Activated CD4-positive, alpha-beta T cell treated with anti-CD3 and anti-CD28 coated beads for 4 hours (primary cell): ENCODE measurements around the gene RAVER1.
"Not testable (repeated sequence)": the region's sequence is repeated elsewhere in the genome, so short reads cannot be mapped to it uniquely, and the experiment has no call there.

ENCODE experiments used
- DNase-seq, 2 donors: peaks; one replicate each; pipeline ENCODE4 v3.0.0-alpha.2; 2020

RAVER1 gene

GRCh38 chr19:10332965-10333757 lies at the start of gene RAVER1:
Gene RAVER1, minus strand, starts transcription at chr19:10333529. Its CDS starts 22 bp downstream, at chr19:10333507.
- DNase-seq: peak; percentile 97 to 99

GRCh38 chr19:10383223-10383499 lies 49.8 kb upstream of the RAVER1 start:
- DNase-seq: not testable (repeated sequence)

GRCh38 chr19:10380313-10381102 lies 47.2 kb upstream of the RAVER1 start, which contains the start of gene TYK2:
Gene TYK2, minus strand, starts transcription at chr19:10380572. Its CDS starts 2,166 bp downstream, at chr19:10378406.
- DNase-seq: peak; percentile 95 to 96

DNA sequence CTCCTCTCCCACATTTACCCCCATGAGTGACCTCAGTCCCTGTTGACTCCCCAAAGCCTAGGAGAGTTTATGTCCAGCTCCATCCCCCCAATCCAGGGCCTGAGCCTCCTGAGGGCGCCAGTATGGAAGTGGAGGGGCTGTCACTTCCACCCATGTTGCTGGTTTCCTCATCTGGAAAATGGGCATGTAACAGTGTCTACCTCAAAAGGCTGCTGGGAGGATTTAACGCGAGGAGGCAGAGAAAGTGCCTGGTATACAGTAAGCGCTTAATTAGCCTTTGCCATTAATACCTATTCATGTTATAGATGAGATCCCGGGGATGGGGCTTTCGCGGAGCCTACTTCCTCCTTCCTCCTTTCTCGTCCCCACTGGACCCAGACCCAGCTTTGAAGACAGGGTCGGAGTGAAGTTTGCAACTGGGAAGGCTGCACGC lies 46.6 kb upstream of the RAVER1 start:
- DNase-seq: peak in 1 of 2 donors; percentile 23

- no peak for DNase-seq
Observed at GRCh38 chr19:10378124-10378523, 44.8 kb upstream of the RAVER1 start.

GRCh38 chr19:10377140-10377640 lies 43.9 kb upstream of the RAVER1 start:
- DNase-seq: not testable (repeated sequence)

DNA sequence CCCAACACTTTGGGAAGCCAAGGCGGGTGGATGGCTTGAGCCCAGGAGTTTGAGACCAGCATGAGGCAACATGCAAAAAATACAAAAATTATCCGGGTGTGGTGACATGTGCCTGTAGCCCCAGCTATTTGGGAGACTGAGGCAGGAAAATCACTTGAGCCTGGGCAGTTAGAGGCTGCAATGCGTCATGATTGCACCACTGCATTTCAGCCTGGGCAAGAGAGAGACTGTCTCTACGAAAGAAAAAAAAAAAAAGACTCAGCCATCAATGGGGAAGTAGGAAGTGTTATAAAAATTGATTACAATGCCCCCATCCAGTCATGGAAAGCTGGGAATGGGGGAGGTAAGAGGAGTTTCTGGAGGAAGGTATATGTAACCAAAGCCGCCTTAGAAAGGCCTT lies 41.6 kb upstream of the RAVER1 start:
- no peak for DNase-seq

DNA sequence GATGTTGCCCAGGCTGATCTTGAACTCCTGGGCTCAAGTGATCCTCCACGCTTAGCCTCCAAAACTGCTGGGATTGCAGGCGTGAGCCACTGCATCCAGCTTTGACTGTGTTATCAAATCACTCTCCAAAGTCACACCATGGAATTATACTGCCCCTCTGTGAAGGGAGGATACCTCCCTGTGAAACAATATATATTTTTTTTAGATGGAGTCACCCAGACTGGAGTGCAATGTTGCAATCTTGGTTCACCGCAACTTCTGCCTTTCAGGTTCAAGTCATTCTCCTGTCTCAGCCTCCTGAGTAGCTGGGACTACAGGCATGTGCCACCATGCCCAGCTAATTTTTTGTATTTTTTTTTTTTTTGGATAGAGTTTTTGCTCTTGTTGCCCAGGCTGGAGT lies 39.4 kb upstream of the RAVER1 start:
- no peak for DNase-seq

DNA sequence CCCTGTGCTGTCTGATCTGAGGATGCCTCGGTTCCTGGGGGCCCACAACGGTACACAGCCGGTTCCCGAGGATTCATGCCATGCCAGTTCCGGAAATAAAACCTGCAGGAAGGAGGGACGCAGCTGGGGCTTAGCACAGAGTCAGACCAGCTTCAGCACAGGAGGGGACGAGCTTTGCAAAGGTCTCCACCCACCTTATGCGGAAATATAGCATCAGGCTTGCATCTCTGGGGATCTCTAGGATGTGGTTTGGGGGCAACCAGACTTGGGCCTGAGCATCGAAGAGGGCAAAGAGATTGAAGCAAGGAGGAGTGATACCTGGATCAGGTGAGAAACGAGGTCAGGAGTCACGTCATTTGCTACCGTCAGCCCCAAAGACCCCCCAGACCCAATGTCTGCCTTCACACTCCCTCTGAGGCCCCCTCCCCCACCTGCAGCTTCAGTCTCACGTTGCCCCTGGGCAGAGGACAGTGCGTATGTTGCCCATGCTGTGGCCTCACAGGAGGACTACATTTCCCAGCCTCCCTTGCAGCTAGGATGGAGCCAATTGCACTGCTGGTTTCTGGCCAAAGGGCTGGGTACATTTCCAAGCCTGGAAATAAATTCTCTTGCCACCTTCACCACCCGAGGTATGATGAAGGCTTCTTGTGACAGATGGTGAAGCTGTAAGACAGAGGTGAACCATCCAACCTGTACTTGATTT lies 34.9 kb upstream of the RAVER1 start:
- no peak for DNase-seq

GRCh38 chr19:10366950-10367512 lies 33.7 kb upstream of the RAVER1 start:
- not testable (repeated sequence) for DNase-seq

DNA sequence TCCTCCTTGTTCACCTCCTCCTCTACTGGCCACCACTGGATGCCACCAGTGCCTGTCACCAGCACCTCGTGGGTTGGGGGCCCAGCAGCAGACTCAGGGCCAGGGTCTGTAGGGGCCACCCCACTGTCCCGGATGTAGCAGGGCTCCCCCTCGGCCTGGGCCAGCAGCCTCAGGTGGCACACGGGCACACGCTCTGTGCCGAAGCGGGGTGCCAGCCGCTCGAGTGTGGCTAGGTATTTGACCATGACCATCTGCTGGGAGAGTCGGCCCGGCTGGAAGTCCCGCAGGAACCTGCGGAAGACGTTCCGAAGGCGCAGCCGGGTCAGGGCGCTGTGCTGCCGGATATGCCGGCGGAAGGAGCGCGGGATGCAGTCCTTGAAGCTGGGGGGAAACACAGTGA lies 32.2 kb upstream of the RAVER1 start:
- no peak for DNase-seq

DNA sequence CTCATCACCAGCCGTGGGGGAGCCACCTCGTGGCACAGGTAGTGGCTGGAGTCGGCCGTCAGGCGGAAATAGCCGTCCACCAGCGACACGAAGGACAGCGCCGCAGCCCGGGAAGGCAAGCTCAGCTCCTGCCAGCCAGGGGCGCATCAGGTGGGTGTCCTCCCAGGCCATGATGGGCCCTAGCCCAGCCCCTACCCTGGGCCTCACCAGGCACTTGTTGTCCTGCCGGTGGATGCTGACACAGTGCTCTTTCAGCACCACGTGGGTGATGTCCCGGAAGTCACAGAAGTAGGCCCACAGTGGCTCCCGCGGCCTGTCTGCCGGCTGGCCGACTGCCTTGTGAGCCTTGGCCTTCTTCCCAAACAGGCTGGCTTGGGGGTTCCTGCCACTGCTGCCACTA lies 31.3 kb upstream of the RAVER1 start:
- DNase-seq: no peak

DNA sequence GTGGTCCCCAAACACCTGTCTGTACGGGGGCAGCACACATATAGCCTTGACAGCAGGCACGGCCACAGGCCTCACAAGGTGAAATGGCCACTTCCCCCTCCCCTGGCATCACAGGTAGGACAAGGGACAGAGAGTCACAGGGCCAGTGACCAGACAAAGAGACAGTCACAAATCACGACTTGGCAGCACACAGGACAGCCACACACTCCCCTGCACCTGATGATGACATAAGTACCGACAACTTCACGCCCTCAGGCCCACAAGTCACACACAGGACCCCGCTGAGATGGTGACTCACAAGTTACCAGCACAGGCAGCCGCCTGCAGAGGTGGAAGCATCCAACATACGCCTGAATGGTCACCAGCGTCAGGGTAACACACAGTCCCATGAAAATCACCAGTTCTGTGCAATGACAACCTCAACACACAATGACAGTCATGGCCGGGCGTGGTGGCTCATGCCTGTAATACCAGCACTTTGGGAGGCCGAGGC lies 30.5 kb upstream of the RAVER1 start:
- no peak for DNase-seq

GRCh38 chr19:10362259-10362658 lies 28.9 kb upstream of the RAVER1 start:
- no peak for DNase-seq

DNA sequence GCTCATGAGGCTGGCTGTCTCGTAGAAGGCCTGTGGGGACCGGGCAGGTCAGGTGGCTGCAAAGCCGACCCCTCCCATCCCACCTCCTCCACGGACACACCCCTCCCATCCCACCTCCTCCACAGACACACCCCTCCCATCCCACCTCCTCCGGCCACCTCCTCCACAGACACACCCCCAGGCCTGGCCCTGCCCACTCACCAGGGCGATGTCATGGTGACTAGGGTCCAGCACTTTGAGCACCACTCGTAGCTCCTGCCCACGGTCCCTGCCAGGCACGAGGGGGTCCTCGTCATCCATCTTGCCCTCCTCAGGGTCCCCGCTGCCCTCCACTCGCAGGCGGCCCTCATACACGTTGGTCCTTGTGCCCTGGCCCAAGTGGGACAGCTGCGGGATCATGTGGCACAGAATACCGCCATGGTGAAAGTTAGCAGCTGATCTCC lies 28.3 kb upstream of the RAVER1 start:
- DNase-seq: no peak

GRCh38 chr19:10356431-10356830 lies 23.1 kb upstream of the RAVER1 start:
- DNase-seq: no peak

DNA sequence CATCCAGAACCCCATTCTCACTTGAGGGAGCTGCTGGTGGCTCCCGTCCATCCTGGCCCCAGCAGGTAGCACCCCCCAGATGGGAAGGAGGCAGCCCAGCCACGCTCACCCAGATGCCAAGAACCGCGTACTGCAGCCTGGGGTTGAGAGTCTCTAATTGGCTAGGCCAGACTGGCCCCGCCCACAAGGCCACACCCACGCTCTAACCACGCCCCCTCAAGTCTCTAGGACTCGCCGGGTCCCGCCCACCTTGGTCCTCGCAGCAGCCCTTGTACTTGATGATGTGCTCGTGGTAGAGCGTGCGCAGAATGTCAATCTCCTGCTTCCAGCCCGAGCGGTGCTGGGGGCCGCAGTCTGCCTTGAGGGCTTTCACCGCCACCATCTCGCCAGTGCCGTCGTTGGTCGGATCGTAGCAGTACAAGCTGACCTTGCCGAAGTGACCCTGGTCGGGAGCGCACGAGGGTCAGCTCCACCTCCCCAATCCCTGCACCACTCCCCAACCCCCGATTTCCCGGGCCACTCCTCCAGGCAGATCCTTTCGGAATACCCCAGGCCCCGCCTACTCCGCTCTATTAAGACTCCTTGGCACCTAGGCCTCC lies 20.6 kb upstream of the RAVER1 start:
- DNase-seq: peak; percentile 28 to 30

DNA sequence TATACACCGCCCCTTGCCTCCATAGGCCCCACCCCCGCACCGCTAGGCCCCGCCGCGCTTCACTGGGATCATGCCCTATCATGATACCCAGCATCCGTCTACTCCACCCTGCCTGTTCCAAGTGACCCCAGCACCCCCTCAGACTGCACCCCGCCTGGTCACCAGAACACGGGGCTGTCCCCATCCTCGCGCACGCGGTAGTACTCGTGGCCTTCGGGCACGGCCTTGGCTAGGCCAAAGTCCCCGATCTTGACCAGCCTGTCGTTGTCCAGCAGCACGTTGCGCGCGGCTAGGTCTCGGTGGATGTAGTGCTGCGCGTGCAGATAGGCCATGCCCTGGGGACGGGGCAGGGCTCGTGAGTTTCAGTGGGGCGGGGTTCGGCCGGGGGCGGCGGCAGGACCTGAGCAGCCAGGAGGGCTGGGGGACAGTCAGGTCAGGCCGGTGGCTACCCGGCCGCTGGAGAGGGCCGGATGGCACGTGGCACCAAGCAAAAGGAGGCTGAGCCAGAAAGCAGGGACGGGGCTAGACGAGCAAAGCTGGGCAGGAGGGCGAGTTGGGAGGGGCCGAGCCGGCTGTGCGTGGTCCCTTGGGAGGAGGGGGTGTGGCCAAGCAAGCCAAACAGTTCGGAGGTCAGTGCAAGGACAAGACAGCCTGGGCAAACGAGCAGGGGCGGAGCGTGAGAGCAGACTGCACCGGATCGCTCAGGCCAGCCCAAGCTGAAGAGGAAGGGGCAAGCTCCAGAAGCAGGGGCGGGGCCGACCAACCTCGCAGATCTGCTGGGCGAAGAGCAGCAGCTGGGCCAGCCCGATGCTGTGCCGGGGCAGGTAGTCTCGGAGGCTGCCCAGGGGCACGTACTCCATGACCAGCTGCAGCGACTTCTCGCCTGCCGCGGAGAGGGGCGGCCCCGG lies 19.7 kb upstream of the RAVER1 start:
- DNase-seq: no peak

DNA sequence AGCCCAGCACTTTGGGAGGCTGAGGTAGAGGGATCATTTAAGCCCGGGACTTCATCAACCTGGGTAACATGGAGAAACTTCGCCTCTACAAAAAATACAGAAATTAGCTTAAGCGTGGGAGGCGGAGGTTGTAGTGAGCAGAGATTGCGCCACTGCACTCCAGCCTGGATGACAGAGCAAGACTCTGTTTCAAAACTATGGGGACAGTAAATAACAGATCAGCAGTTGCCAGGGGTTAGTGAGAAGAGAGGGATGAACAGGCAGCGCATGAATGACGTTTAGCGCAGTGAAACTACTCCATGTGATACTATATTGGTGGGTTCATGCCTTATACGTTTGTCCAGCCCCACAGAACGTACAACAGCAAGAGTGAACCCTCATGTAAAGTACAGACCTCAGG lies 13.2 kb upstream of the RAVER1 start:
- no peak for DNase-seq

DNA sequence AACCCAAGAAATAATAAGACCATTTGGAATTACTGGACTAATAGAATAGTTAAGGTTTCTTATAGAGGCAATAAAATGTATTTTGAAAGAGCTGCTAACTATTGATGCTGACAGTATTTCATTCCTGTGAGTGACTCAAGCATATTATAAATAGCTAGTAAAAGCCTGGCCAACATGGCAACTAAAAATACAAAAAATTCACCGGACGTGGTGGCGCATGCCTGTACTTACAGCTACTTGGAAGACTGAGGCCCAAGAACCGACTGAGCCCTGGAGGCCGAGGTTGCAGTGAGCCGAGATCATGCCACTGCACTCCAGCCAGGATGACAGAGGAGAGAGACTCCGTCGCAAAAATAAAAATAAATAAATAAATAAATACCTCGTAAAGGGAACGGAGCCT lies 11.5 kb upstream of the RAVER1 start:
- DNase-seq: no peak

DNA sequence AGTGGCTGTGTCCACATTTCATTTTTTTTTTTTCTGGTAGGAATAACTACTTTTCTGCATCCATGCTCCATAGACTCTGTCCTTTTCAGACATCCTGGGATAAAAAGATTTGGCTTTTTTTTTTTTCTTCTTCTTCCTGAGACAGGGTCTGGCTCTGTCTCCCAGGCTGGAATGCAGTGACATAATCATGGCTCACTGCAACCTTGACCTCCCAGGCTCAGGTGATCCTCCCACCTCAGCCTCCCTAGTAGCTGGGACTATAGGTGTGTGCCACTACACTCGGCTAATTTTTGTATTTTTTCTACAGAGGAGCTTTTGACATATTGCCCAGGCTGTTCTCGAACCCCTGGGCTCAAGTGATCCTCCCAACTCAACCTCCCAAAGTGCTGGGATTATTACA lies 10.2 kb upstream of the RAVER1 start:
- no peak for DNase-seq
